ACC112 (cell line): ENCODE results near the gene YWHAB.
A peak's percentile ranks its signal among the peaks of the same experiment; 100 is the strongest.
"Not testable (repeated sequence)": the region's sequence is repeated elsewhere in the genome, so short reads cannot be mapped to it uniquely, and the experiment has no call there.

Source experiments
- H2AFZ ChIP-seq: fragments of 200-600 bp; sonication (generic); one replicate; pipeline ENCODE4 v1.6.0; 2017; ENCODE audit warnings: antibody characterized with exemption, low read length; ENCODE audit not compliant: unreplicated experiment
- H3K27ac ChIP-seq: fragments of 200-600 bp; sonication (generic); 2 replicates; pipeline ENCODE4 v1.5.1; 2014; ENCODE audit warnings: low read depth, mild to moderate bottlenecking, antibody characterized with exemption, low read length, moderate library complexity
- H3K27me3 ChIP-seq: fragments of 200-600 bp; sonication (generic); 2 replicates; pipeline ENCODE4 v1.6.1; 2014; ENCODE audit warnings: mild to moderate bottlenecking, antibody characterized with exemption, low read length, moderate library complexity, mixed read lengths; ENCODE audit not compliant: insufficient read depth
- H3K36me3 ChIP-seq: fragments of 200-600 bp; sonication (generic); 2 replicates; pipeline ENCODE4 v1.6.1; 2016; ENCODE audit warnings: mild to moderate bottlenecking, antibody characterized with exemption, low read length, moderate library complexity, mixed read lengths; ENCODE audit not compliant: insufficient read depth
- H3K4me1 ChIP-seq: fragments of 200-600 bp; sonication (generic); one replicate; pipeline ENCODE4 v1.6.1; 2016; ENCODE audit warnings: low read length, mixed read lengths; ENCODE audit not compliant: insufficient read depth, unreplicated experiment, control insufficient read depth
- H3K4me3 ChIP-seq: fragments of 200-600 bp; sonication (generic); 2 replicates; pipeline ENCODE4 v1.5.1; 2014; ENCODE audit warnings: mild to moderate bottlenecking, low read depth, low read length
- H3K79me2 ChIP-seq: fragments of 200-600 bp; sonication (generic); one replicate; pipeline ENCODE4 v1.6.0; 2016; ENCODE audit warnings: low read length; ENCODE audit not compliant: control insufficient read depth, unreplicated experiment, insufficient read depth

The YWHAB gene

DNA sequence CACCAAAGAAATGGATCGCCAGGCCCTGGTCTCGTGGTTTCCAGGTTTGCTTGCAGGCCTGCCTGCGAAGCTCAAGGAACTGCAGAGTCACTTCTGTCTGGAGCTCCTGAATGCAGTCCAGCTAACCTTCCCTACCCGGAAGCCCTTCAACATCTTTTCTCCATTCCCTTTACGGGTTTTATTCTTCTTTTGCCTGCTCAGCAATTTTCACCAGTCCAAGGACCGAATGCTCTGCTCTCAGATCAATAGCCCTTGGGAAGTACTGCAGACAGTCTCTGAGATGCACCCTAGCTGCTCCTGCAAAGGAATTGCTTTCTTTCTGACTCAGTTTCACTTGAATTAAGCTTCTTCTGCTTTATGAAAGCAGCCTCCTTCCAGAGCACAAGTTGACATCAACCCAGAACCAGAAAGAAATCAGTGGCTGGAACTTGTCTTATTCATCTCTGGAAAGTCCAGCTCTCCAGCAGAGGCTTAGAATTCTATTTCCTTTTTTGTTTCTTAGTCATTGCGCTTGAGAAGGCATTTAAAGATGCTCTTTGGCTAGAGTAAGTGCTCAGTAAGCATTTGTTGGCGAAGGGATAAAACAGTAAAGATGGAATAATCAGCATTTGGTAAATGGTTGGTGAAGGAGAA lies 18.7 kb upstream of the YWHAB start:
- Histone ChIP-seq H3K27ac (no peak overlapping the region), H3K4me1 (peaks cover 7% of the 10 kb centered on the region), H3K4me3 (no peak overlapping the region), H3K36me3 (no peaks in the 10 kb centered on the region), H3K79me2 (no peaks in the 10 kb centered on the region), H2AFZ (no peak overlapping the region), H3K27me3 (peaks cover 3% of the 10 kb centered on the region; the same call in 1 of the 2 replicates)

DNA sequence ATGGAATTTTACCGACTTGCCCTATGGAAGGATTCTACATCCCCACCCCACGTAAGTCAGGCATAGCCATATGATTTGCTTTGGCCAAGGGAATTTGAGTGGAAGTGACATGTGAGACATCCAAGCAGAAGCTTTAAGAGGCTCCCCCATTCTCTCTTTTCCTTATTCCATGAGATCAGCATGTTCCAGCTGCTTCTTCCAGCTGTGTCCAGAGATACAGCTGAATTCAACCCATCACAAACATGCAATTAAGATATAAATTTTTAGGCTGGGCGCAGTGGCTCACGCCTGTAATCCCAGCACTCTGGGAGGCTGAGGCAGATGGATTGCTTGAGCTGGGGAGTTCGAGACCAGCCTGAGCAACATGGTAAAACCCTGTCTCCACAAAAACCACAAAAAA lies 16.0 kb upstream of the YWHAB start:
- H3K27me3 ChIP-seq: peaks cover 3% of the 10 kb centered on the region; the same call in 1 of the 2 replicates
- no peaks in the 10 kb centered on the region for H3K79me2 ChIP-seq
- no peaks in the 10 kb centered on the region for H3K4me1 ChIP-seq
- no peaks in the 10 kb centered on the region for H3K36me3 ChIP-seq
- no peak overlapping the region for H3K4me3 ChIP-seq
- H2AFZ ChIP-seq: no peak overlapping the region
- no peak overlapping the region for H3K27ac ChIP-seq

DNA sequence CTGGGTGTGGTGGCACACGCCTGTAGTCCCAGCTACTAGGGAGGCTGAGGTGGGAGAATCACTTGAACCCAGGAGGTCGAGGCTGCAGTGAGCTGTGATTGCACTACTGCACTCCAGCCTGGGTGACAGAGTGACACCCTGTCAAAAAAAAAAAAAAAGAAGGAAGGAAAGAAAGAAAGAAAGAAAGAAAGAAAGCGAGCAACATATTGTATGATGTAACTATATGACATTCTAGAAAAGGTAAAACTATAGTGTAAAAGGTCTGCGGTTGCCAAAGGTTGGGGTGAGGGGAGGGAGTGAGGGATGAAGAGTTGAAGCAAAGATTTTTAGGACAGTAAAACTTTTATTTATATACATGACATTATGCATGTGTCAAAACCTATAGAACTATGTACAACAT lies 3.1 kb upstream of the YWHAB start:
- not testable (repeated sequence) for H2AFZ ChIP-seq

GRCh38 chr20:44883214-44883902 lies 2.1 kb upstream of the YWHAB start:
- H3K79me2 ChIP-seq: peaks cover 28% of the 10 kb centered on the region
- no peak overlapping the region for H2AFZ ChIP-seq
- peaks cover 20% of the 10 kb centered on the region for H3K4me1 ChIP-seq
- H3K27me3 ChIP-seq: no peaks in the 10 kb centered on the region
- H3K36me3 ChIP-seq: peaks cover 5% of the 10 kb centered on the region
- H3K27ac ChIP-seq: no peak overlapping the region
- H3K4me3 ChIP-seq: no peak overlapping the region

More for the DNA sequence above, 3.1 kb upstream of the YWHAB start:
- H3K27me3 ChIP-seq, H3K36me3 ChIP-seq, H3K4me3 ChIP-seq, H3K4me1 ChIP-seq, H3K27ac ChIP-seq: not testable (repeated sequence)
- peaks cover 18% of the 10 kb centered on the region for H3K79me2 ChIP-seq

DNA sequence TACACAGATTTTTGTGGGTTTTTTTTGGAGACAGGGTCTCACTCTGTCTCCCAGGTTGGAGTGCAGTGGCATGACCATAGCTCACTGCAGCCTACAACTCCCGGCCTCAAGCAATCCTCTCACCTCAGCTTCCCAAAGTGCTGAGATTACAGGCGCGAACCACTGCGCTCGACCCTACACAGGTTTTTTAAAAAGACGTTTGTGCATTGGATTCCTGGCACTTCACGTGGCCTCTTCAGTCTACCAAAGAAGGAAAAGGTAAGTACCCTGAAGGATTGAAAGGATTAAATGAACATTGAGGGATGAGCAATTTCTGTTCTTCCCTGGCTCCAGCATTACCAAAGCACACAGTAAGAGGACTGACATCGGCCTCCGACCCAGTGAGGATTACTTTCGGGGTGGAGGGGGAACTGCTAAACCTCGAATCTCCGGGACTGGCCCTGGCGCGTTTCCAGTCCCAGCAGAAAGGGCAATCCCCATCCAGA lies 556 bp upstream of the YWHAB start:
- Histone ChIP-seq H3K27ac (no peak overlapping the region), H3K4me3 (peak overlapping the region; percentile 94), H3K4me1 (peaks cover 34% of the 10 kb centered on the region), H3K36me3 (peaks cover 16% of the 10 kb centered on the region), H2AFZ (peak overlapping the region; percentile 95), H3K79me2 (peaks cover 44% of the 10 kb centered on the region), H3K27me3 (no peaks in the 10 kb centered on the region)

DNA sequence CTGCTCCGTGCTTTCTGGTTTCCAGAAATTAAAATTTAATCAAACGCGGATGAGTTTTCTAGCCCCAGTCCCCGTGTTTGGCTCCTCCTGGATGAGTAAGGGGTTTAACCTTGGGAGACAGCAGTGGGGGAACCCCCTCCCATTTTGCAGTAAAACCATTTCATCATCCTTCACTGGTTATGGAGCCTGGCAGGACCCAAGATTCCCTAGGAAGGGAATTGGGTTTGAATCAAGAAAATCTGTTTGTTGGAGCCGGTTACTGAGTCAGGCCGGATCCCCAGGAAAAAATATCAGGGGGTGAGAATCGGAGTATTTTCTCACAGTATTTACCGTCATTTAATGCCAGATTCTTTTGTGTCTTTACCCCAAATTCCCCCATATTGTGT lies 754 bp downstream of the YWHAB start:
- peak overlapping the region; percentile 82 for H2AFZ ChIP-seq

DNA sequence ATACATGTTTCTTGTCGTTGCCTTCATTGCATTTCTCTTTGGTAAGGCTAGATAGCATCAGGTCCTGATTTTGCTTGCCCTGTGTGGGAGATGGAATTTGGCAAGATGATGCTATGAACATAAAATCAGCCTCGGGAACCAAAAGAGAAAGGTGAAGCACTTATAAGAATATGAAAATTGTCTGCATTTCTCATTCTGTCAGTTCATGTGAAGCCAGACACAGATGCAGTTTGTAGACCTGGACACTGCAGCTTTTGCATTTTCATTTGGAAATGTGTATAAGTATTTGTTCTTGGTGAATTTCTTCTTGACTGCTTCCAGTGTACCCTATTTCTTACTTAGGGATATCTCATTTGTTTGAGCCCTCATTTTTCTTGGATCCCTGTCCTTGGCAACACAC lies 1.3 kb downstream of the YWHAB start:
- peaks cover 62% of the 10 kb centered on the region for H3K79me2 ChIP-seq
- no peak overlapping the region for H2AFZ ChIP-seq
- peaks cover 28% of the 10 kb centered on the region for H3K36me3 ChIP-seq
- peak overlapping the region; percentile 94 for H3K4me3 ChIP-seq
- H3K27ac ChIP-seq: peak overlapping the region; percentile 92; the same call in 1 of the 2 replicates
- peaks cover 35% of the 10 kb centered on the region for H3K4me1 ChIP-seq
- no peaks in the 10 kb centered on the region for H3K27me3 ChIP-seq

More for the DNA sequence above, 754 bp downstream of the YWHAB start:
- peaks cover 22% of the 10 kb centered on the region for H3K36me3 ChIP-seq
- H3K27me3 ChIP-seq: no peaks in the 10 kb centered on the region
- H3K4me1 ChIP-seq: peaks cover 35% of the 10 kb centered on the region
- peak overlapping the region; percentile 92 for H3K27ac ChIP-seq
- peaks cover 56% of the 10 kb centered on the region for H3K79me2 ChIP-seq
- H3K4me3 ChIP-seq: peak overlapping the region; percentile 94

GRCh38 chr20:44887466-44887865 lies 2.0 kb downstream of the YWHAB start:
- Histone ChIP-seq H3K27ac (no peak overlapping the region), H3K36me3 (peaks cover 34% of the 10 kb centered on the region), H3K27me3 (no peaks in the 10 kb centered on the region), H3K4me3 (peak overlapping the region; percentile 94), H2AFZ (no peak overlapping the region), H3K79me2 (peaks cover 68% of the 10 kb centered on the region), H3K4me1 (peaks cover 35% of the 10 kb centered on the region)

- Histone ChIP-seq H3K4me1 (peaks cover 35% of the 10 kb centered on the region), H3K4me3 (peak overlapping the region; percentile 94), H3K79me2 (peaks cover 77% of the 10 kb centered on the region), H3K27me3 (no peaks in the 10 kb centered on the region), H3K36me3 (peaks cover 34% of the 10 kb centered on the region), H3K27ac (no peak overlapping the region), H2AFZ (no peak overlapping the region)
Observed at GRCh38 chr20:44888226-44889103, 3.0 kb downstream of the YWHAB start.

GRCh38 chr20:44891826-44892225 lies 6.3 kb downstream of the YWHAB start:
- no peaks in the 10 kb centered on the region for H3K27me3 ChIP-seq
- no peak overlapping the region for H2AFZ ChIP-seq
- H3K36me3 ChIP-seq: peaks cover 38% of the 10 kb centered on the region
- H3K4me1 ChIP-seq: peaks cover 51% of the 10 kb centered on the region
- no peak overlapping the region for H3K27ac ChIP-seq
- no peak overlapping the region for H3K4me3 ChIP-seq
- H3K79me2 ChIP-seq: peaks cover 97% of the 10 kb centered on the region
